HG02588 (cell line): ENCODE data around the gene PDE4D.

ENCODE experiments used
- ATAC-seq: cut with Tn5 transposase; IDR thresholded peaks from one replicate; pipeline ENCODE4 v1.9.1; 2021; ENCODE audit warnings: mild to moderate bottlenecking, moderate library complexity; ENCODE audit not compliant: unreplicated experiment

PDE4D gene

GRCh38 chr5:59560553-59560952 lies 333.0 kb downstream of the PDE4D start:
- no peak for ATAC-seq

- no peak for ATAC-seq
Observed at GRCh38 chr5:59559847-59560246, 333.7 kb downstream of the PDE4D start.

- no peak for ATAC-seq
Observed at GRCh38 chr5:59559323-59559722, 334.2 kb downstream of the PDE4D start.

GRCh38 chr5:59558501-59558900 lies 335.0 kb downstream of the PDE4D start:
- no peak for ATAC-seq

DNA sequence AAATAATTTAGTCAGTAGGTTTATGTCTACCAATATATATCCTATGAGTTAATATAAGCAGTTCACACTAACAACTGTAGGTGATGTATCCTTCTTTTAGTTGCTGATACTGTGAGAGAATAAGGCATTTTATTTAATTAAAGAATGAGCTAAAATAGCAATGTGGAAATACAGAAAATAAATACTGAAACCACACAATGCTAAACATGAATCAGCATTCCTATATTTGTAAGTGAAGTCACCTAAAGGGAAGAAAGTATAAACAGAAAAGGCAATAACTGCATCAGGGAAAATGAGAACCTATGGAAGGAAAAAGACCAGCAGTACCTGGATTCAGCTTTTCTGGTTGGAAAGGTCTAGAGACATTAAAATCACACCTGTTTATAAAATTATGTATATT lies 336.0 kb downstream of the PDE4D start:
- no peak for ATAC-seq

DNA sequence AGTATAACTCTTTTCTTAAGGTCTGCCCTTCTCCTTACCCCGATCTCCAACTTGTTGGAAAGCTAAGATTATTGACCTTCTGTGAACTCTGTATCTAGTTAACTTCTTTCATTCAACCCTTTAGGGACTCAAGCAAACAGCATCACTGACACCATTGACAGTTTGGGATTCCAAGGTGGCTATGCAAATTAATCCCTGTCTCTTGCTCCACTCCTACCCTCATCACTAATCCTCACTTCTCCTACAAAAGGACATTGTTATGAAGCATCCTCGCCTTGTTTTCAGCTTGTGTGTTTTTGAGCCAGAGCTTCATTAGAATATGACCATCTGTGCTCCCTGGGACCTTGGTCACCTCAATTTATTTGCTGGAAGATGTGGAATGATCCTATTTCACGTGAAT lies 337.9 kb downstream of the PDE4D start:
- no peak for ATAC-seq

DNA sequence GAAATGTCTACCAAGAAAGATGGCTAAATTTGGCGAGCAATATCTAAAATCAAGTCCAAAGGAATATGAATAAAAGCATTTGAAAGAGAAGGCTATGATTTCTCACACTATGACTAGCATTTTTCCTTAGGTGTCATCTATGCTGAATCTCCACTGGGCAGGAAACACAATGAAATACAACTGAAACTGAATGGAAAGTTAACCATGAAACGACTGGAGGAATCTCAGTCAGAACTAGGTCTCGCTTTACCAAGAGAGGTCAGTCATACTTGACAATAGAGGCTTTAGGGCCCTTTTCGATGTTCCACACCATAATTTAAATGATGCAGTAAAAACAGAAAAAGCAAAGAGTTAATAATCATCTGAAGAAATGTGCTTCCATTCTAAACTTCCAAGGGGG lies 339.0 kb downstream of the PDE4D start:
- ATAC-seq, result no peak

DNA sequence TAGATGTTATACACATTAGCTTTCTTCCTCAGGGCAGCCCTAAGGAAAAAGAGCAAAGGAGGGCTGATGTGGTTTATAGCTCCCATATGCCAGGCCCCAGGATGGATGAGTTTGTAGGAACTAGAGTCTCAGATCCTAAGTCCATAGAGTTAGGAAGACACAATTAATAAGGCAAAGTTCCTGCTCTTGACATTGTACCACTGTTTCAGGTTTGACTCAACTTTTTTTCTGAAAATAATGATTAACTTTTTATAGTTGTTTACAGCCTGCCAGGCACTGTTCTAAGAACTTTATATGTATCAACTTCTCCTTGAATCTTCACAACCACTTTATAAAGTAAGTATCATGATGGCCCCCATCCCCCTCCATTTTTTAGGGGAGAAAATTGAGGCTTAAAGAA lies 339.5 kb downstream of the PDE4D start:
- no peak for ATAC-seq

DNA sequence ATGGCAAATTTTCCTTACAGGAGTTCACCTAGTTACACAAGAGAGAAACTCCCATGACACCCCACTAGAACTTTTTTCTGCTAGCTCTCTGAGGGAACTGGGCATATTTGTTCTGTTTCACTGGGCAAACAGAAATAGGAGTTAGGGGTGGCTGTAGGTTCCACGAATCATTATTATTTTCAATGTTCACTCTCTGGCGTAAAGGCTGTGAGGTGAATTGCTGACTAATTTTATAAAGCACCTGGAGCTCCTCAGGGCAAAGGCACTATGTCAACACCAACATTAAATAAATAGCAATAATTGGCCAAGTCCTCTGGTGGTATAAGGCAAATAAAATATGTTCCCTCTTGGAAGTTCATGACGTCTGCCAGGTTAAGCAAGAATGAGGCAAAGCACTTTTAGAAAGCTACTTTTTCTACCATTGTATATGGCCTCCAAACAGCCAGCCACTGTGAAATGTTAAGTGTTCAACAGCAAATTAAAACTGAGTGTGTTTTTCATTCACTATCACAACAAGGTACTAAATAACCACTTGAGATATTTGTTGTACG lies 344.6 kb downstream of the PDE4D start:
- ATAC-seq, result no peak

- no peak for ATAC-seq
Observed at GRCh38 chr5:59547731-59548130, 345.8 kb downstream of the PDE4D start.

- ATAC-seq, result no peak
Observed at GRCh38 chr5:59544573-59544972, 349.0 kb downstream of the PDE4D start.

DNA sequence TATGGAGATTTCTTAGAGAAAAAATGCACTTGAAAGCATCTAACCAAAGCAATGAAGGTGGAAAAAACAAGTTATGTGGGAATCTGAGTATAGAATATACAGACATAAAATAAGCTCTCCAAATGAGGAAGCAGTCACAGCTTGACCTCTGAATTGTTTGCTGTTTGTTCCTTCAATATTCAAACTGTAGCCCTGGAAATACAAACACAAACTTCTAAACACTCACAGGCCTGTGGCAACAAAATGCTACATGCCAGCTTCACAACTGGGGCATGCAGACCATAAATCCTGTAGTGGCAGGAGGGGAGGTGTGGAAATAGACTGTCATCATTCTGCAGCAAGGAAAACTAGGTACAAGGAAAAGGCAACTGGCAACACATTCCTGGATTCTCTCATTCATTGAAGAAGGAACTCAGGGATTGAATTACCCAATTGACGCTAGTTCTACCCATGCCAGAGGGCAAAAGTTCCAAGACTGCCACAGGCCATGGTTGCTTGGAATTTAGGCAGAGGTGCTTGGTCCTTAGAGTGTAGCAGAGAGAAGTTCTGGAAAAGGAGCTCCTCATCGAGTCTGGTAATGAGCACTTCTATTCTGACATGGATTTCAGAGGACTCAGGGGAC lies 349.6 kb downstream of the PDE4D start:
- no peak for ATAC-seq

GRCh38 chr5:59542851-59543820 lies 350.4 kb downstream of the PDE4D start:
- no peak for ATAC-seq

- no peak for ATAC-seq
Observed at GRCh38 chr5:59542306-59542705, 351.2 kb downstream of the PDE4D start.

- ATAC-seq, result no peak
Observed at GRCh38 chr5:59540366-59540765, 353.2 kb downstream of the PDE4D start.

DNA sequence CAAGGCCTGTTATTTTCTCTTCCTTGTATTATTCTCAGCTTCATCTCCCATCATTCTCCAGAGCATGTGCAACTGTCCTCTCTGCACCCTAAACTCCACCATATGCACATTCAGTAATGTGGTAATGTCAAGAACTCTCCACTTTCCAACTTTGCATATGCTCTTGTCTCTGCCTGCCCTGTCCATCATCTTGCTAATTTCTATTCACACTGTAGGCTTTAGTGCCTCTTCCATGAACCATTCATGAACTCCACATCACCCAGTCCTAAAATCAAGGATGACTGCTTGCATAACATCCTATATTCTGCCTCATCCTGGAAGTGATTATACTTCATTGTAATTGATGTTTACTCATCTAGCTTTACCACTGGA lies 354.8 kb downstream of the PDE4D start:
- ATAC-seq, result no peak

DNA sequence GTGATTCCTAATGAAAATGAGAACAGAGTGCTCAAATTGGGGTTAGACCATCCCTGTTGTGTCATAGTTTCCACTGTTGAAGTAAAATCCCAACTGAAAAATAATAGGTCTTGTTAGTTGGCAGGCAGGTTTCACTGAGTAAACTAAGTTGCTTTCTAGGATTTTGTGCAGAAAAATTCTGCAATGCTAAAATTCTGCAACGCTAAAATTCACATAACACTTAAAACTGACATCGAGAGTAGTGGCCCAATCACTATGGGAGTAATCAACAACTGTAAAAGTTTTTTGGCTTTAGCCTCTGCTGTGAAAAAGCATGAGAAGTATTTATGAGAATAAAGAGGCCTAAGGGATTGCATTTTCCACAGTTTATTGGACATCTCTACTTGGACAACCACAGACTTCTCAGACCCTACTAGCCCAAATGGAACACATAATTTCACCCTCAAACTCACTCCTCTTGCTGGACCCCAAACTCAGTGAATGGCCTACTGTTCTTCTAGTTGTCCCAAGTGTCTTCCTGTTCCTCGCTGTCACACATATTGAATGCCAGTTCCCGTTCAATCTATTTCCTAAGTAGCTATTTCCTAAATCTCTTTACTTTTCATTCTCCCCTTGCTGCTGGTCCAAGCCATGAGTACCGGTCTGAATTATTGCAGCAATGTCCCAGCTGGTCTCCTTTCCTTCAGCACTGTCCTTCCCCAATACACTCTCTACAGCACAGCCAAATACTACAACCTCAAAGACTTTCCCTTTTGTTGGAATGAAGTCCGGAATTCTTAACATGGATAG lies 355.4 kb downstream of the PDE4D start:
- ATAC-seq, result no peak

- no peak for ATAC-seq
Observed at GRCh38 chr5:59536875-59537274, 356.7 kb downstream of the PDE4D start.

GRCh38 chr5:59535561-59535960 lies 358.0 kb downstream of the PDE4D start:
- no peak for ATAC-seq

GRCh38 chr5:59533730-59534108 lies 359.8 kb downstream of the PDE4D start:
- ATAC-seq, result no peak

- no peak for ATAC-seq
Observed at GRCh38 chr5:59532979-59533729, 360.4 kb downstream of the PDE4D start.
